Nasal cavity respiratory epithelium epithelial cell of viscerocranial mucosa (primary cell): ENCODE results near the gene LUC7L2. TPM values are rescaled to one million over a fixed set of nuclear protein-coding genes. Genes with fewer than 3 reads are reported as not detected.

Experiments used
- total RNA-seq: library from RNA; depleted of rRNA; stranded (reverse); fragments of >200 nt; gene quantifications from 2 replicates; pipeline ENCODE4 v1.2.3, GENCODE V29; 2014

LUC7L2 gene
- total RNA-seq, result 75.5 and 85.0 TPM in 2 replicates

DNA sequence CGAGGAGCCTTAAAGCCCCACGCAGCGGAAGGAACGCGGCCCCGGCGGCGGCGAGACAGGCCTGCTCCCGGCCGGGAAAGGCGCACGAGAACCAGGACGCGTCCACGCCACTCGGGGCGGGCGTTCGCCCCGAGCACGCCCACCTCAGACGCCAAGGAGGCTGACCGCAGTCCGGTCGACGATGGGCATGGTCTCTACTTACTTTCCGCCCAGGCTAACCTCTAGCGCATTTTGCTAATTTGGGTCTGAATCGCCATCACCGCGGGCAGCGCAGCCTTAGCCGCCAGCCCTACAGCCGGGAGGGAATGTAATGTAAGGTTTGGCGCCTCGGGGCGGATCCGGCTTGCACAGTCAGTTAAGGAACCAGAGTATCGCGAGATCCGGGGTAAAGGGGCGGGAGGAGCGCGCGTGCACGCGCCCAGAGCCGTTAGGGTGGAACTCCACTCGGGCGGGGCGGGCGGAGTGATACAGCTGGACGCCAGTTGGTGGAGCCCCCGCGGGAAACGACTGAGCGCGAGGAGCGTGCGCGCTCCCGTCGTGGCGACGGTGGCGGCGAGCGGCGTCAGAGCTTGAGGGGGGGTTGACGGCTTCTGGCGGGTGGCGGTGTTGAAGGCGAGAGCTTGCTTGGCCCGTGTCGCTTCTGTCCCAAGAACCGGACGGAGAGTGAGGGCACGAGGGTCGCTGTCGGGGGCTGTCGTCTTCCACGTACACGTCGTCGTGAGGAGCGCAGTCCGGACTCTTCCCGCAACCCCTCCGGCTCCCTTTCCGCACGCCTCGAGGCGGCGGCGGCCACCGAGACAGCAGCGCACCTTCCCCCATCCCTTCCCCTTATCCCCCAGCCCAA is at the start of gene LUC7L2:
LUC7L2 (plus strand) TSS at position 529 of the 844 bp plus-strand sequence. CDS start 368 bp downstream, outside the sequence.

GRCh38 chr7:139341058-139341775 is 18.5 kb upstream of the LUC7L2 start, which contains the start of gene FMC1:
FMC1 (plus strand) TSS chr7:139341337; CDS start chr7:139341385, 48 bp downstream.

Other genes starting within 250 kb of the LUC7L2 start
- 7.2 and 10.8 TPM in 2 replicates for gene UBN2, start 128.7 kb upstream of the LUC7L2 start, total RNA-seq
- 3.1 and 9.2 TPM in 2 replicates for gene FMC1, start 18.6 kb upstream of the LUC7L2 start, total RNA-seq
- 2.4 and 4.5 TPM in 2 replicates for gene KLRG2, start 123.8 kb downstream of the LUC7L2 start, total RNA-seq
- not detected in 2 replicates for gene CLEC2L, start 163.8 kb downstream of the LUC7L2 start, total RNA-seq